NCI-H460 (cell line): Measurements from ENCODE around the gene AKNAD1. TPM values are rescaled to one million over a fixed set of nuclear protein-coding genes. Genes with fewer than 3 reads are reported as not detected.

Experiments used
- DNase-seq: peaks from one replicate; pipeline ENCODE4 v3.0.0-alpha.2; 2016; ENCODE audit warnings: low read depth; ENCODE audit errors: extremely low read depth
- total RNA-seq: library from RNA; depleted of rRNA; stranded (reverse); fragments of >200 nt; shearing (Covaris generic); gene quantifications from 2 replicates; pipeline ENCODE4 v1.2.3, GENCODE V29; 2014

The AKNAD1 gene
- total RNA-seq, 1 experiment from 2014 or later = 1.5 TPM

DNA sequence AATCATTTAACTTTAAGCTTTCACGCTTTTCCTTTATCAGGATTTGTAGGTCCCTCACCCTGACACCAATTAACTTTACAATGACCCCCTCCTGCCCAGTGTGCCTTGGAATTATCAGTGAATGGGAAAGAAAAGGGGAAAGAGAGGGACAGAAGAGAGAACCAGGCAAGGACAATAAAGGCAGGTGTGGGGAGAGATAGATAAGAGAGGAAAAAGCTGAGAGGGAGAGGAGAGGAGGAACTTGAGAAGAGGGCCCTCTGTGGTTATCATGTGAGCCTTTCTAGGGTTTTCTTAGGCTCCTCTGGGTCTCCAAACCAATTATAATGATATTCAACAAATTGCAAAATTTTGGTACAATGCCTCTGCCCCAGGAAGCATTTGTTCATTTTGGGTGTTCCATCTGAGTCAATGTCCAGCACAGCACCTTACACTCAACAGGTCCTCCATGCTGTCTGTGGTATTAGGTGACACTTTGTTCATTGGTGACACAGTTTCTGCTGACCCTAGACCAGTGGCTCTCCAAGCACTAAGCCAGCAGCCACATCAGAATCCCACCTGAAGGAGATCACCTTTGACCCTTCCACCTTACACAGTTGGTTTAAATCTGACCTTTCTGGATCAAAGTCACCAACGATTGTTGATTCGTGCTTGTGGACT lies 14.2 kb downstream of the AKNAD1 start:
- DNase-seq = no peak

DNA sequence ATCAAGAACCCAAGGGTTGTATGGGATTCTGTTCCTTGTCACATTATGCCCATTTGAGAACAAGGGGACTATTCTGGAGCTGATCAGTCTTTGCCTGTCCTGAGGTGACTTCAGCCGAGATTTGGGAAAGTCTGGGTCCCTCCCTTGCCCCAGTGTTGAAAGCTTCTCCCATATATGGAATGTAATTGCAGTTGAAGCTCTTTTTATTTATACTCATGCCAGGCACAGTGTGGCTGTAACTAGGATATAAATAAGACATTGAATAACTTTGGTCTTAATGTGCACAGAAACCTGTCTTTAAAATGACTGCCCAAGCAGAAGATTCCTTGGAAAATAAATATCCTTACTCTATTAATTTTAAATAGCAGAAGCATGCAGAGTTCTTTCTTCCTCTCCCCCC lies 15.2 kb downstream of the AKNAD1 start:
- DNase-seq = no peak

DNA sequence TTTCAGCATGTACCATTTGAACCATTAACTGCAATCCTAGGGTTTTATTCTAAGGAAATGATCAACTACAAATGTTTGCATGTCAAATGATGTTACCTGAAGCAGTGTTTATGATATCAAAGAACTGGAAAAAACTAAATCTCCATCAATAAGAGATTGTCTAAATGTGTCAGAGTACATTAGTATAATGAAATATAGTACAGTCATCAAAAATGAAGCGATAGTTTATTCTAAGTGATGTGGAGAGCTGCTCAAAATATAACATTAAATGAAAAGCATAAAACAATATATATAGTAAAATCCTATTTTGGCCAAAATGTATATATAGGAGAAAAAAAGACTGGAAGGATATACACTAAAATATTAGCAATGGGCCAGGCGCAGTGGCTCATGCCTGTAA lies 24.0 kb downstream of the AKNAD1 start:
- DNase-seq = no peak

DNA sequence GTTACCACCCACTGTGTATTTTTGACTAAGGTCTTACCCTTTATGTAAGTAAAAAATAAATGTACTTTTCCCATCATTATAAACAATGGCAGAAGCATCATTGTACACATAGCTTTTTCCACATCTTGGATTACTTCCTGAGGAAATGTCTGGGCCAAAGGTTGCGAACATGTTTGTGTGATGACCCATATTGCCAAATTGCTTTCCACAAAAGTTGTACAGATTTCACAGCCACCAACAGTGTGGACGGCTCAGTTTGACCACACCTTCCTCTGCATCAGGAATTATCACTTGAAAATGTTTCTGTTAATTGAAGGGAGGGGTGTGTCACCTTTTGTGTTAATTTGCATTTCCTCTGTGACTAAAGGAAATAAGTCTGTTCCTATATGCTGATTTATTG lies 25.7 kb downstream of the AKNAD1 start:
- peak; percentile 41 for DNase-seq

DNA sequence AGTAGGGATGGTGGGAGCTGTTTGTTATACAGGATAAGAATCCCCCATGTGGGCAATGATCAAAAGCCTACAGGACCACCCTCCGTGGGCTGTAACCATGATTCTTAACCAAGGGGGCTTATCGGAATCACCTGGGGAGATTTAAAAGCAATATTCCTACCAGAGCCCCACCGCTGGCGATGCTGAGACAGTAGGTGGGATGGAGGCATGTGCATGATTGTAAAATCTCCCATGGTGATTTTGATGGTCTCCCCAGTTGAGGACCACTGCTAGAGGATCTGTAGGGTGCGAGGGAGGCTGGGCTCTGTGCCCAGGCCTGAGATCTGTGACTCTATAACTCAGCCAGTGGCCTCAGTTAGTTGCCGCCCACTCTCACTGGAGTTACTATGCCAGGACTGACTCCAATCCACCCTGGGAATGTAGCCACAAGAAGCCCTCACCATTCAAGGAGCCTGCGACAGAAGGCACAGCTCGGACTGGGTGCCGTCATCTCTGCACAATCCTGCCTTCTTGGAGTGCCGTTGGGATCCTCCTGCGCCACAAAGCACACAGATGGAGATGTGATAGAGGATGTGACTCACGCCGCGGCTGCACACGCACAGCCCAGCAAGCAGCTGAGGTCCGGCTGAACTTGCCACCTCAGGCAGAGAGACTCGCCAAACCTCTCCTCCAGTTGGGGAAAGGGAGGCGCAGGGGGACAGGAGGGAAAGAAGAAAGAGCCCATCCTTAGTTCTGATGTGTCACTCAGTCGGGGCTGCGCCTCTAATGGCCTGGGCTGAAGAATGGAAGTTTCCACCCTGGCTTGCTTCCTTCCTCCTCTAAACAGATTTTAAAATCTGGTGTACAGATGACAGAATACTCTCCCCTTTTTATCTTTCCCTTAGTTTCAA lies 26.5 kb downstream of the AKNAD1 start:
- peak; percentile 85 for DNase-seq

DNA sequence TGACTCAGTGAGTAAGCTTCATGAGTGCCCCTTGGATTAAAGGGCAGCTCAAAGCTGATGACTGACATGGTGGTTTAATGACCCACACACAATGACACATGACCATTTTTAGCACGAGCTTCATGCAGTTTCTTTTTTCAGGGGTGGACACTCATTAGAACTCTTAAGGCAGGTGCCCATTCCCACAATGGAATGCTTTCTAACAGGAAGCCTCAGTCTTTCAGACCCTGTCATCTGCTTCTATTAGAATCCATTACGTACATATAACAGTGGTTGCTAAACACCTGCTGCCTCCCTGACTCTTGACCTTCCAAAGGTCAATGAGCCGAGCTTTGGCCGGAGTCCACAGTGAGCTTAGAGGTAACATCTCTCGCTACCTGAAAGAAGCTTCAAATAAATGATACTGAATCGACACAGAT lies 27.4 kb downstream of the AKNAD1 start:
- peak; percentile 28 for DNase-seq

DNA sequence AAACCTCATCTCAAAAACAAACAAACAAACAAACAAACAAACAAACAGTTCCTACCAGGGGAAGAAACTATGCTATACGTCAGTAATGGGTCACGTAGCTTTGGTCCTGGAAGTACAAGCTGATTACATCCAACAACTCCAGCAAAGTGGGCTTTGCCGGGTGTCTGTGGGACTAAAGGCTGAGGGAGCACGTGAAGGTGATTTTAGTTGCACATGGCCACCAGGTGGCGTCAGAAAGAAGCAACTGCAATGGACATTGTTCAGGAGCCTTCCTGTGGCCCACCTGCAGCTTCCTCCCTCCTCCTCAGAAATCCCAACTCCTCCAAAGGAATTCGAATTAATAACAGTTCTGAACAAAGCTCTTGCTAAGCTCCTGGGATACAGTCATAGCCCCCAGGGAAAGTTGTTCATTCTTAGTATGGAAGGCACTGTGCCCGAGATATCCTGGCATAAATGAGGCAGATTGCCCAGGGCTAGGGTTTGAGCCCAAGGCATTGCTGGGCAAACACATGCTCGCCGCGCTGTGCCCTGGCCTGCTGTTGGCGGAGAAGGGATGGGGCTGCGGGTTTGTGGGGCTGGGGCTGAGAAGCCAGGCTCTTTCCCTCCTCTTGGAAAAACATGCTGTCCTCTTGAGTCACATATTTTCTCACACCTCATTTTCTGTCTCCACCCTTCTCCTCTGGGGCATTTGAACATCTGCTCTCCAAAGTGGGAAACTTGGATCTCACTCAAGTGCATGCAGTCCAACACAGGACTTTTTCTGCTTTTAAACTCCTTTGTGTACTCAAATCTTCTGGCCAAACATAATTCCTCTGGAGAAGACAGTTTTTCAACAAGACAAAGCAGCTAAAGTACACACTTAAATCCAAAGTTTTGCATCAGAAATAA lies 28.6 kb downstream of the AKNAD1 start:
- peak; percentile 74 for DNase-seq

DNA sequence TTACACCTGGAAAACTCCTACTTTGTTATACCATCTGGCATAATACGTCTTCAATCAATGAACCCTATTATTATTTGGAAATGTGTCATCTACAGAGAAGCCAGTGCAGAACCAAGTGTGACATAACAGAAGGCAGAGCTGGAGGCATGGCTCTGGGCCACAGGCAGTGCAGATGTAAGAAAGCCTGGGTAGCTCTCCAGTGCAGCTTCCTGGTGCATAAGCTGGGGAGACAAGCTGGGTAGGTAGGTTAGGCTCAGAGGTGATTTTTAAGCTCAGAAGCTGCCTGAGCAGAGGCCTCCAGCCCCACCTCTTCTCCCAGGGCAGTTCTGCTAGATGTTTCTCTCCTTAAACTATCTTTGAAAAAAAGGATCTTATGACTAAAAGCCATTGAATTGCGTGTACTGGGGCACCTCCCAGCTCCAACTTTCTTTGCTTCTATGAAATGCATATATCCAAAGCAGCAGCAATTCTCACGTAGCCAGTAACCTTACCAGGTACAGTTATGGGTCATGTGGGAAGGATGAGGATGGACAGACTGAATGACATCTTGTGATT lies 30.7 kb downstream of the AKNAD1 start:
- DNase-seq = no peak

DNA sequence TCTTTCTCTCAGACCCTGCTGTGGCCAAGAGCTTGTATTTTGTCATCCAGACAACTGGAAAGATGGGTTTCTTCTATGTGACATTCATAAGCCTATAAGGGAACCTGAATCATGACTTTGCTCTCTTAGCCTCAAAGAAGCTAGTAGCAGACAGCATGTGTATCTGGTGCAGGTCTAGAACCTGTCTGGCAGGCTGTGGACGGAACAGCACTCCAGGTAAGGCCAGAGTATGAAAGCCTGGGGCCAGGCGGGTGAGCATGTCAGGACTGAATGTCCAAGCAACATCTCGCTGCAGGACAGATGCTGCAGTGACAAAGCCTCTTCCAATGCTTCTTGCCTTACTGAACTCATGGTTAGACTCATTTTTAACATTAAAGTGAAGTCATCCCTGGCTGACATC lies 32.8 kb downstream of the AKNAD1 start:
- DNase-seq = no peak

DNA sequence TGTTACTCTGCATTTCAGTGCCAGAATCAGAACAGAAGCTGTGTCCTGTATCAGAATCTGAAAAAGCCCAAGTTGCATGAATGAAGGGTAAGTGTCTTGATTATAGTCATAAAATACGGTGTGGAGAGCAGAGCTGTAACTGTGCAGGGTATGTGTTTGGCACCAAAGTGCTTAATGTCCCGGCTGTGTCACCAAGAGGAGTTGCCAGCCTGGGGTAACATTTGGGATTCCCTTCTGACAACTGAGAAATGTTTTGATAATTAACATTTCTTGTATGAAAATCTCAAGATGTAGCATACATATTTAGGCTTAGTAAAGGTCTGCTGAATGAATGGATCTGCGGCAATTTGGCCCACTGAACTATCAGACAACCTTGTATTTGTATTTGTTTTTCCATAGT lies 33.3 kb downstream of the AKNAD1 start:
- DNase-seq = no peak

DNA sequence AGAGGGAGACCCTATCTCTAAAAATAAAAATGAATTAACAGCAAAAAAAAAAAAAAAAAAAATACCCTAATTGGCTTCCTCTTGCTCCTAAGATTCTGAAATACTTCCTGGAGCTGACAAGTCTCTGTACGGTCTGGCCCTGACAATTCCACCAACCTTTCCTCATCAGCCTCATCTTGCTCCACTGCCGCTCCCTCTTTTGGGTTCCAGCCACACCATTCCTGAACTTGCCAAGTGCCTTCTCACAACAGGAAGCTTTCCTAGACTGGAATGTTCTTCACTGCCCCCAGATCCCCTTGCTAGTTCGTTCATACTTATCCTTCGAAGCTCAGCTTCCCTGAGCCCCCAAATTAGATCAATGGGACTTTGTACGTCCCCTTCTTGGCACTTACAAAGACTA lies 37.0 kb downstream of the AKNAD1 start:
- no peak for DNase-seq

DNA sequence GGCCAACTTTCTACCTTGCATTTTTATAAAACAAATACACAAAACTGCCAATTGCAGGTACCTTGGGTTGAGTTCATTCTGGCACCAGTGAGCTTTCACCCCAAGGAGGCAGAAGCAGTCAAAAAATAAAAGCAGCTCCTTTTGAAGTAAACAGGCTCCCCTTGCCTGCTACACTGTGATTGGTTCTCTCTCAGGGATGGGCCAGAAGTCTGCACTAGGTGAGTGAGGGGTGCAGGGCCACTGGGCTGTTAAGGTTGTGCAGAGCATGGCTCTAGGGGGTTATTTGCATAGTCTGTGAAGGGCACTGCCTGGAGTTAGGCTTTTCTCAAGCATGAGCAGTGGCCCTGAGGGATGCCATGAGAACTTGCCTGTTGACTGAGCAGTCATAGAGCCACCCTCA lies 39.1 kb downstream of the AKNAD1 start:
- DNase-seq = no peak

DNA sequence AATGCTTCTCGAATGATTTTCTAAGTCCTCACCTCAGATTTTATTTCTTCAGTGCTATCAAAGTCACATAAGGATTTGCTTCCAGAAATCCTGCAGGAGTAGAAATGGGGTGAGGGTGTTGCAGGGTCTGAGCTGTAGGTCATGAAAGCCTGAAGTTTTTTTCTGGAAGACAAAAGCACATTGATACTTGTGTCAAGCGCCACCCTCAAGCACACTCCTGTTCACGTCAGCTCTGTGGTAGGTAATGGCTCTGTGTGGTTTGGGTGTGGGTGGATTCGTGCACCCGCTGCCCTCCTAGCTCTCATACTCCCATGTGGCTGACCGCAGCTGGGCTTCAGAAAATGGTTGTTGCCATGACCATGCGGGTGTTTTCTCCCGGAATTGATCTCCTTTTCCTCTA lies 39.9 kb downstream of the AKNAD1 start:
- DNase-seq = no peak

DNA sequence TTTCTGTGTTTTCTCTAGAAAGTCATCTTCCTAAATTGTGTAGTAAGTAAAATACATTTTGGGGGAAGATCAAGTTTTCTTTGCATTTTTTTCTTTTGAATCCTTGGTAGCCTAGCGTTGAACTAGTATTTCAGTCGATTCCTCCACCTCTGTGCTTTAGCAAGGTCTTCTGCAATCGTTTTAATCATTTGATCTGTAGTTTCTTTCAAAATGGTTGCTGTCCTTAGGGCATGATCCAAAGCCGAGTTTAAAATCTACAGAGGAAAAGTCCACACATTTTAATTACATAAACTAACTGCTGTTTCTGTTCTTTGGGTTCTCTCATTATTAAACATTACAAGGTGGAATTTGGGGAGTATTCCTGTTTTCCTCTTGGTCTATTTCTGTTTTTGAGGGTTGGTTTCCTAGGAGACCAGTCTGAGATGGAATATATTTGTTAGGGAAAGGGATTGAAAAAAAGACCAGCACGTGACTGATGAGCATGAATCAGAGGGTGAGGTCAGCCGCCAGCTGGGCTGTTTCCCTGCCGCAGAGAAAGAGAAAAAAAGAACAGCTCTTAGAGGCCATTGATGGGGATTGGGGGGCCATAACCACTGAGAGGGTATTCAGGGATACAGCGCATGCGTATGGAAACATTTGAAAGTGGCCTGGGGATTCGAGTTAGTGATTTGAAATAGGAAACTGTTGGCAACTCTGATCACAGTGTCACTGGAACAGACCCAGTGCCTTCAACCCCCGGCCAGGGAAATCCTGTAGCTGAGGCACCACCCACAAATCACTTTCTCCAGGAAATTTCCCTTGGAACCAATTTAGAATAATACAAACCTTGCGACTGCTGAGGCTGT lies 40.6 kb downstream of the AKNAD1 start:
- no peak for DNase-seq

DNA sequence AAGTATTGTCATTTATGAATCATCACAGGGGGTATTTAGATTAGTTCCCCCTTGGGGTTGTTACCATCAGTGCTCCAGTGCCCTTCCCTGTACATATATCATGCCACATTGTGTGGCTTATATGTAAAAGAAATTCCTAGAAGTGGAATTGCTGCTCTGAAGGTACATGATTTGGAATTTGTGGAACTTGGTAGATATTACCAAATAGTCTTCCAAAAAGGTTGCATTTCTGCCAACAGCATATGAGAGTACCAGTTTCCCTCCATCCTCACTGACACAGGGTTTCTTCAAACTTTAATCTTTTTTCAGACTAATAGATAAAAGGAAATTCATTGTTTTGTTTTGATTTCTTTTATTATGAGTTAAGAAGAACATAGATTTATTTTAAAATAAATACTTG lies 41.3 kb downstream of the AKNAD1 start:
- no peak for DNase-seq

DNA sequence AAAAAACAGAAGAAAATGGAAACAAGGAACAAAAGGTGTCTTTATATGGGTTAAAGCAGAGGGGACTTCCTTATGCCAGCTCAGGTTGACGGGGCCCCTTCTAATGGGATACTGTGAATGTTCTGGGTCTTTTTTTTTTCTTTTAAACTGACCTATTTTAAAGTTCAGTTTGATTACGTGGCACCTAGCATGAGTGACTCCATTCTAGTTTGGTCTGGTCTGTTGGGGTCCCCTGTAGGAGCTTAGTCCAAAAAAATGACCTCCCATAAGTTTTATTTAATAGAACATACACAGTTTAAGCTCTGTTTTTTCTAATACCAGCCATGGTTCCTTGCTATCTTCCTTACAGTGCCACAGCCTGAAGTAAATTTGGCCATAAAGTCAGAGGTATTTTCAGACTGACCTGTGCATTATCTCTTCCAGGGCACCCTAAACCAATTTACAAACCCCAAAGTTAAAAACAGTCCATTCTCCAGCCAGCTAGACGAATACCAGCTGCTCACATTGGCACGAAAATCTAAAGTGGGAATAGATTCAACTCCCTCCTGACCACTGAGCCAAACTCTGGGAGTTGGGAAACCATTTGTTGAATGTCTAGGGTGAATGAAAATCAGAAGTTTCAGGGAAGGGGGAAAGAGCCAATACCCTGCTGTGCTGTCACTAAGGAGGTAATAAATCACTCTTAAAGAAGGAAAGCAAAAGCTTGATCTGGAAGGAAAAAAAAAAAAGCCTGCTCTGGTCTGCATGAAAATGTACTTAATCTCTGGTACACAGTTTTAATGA lies 42.4 kb downstream of the AKNAD1 start:
- DNase-seq = no peak

DNA sequence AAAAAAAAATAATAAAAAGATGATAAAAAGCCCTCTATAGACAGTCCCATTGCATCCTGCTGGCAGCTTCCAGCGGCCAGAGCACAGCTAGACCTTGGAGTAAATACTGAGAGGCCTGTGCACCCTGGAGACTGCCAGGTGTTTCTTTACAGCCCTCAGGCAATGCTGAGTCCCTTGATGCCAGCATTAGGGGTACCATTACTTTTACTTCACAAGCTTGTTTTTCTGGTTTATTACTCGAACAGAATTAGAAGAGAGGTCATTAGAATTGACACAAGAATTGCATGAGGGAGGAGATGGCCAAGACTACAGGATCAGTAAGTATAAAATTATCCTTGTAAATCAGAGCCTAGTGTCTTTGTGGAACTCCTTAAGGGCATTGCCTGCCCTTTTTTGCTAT lies 43.6 kb downstream of the AKNAD1 start:
- no peak for DNase-seq

DNA sequence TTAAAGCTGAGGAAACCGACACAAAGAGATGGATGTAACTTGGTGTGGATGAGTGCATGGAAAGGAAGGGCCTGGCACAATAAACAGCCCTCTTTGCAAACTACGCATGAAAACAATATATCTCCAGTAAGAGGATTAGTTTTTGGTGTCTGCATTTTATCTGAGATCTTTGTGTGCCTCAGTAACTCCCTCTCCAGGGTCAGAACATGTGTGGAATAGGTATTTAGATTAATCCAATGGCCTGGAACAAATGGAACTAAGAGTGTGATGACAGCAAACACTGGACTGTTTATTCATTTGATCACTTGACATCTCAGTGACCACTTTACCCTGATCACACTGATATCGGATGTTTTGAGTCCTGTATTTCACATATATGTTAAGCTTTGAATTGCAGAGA lies 45.3 kb downstream of the AKNAD1 start:
- no peak for DNase-seq

DNA sequence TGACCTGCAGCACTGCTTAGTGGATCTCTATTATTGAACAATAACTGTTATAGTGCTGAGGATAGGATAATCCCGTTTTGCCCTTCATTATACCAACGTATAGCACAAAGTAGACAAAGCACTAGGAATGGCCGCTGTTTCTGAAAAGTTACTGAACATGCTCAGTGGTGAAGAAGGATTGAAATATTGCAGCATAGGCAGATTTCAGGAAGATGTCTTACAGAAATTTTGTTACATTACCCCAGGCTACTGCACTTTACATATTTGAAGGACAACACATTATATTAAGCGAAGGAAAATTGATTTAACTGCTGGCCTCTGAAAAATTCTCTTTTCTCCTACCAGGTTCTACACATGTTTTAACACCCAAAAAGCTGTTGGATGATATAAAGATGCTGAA lies 48.5 kb downstream of the AKNAD1 start:
- DNase-seq = no peak
